Measurements from ENCODE around the gene RPL10A. TPM values are rescaled to one million over a fixed set of nuclear protein-coding genes. Genes with fewer than 3 reads are reported as not detected.

The RPL10A gene
- total RNA-seq, 1 experiment from 2014 or later, result 828 TPM

GRCh38 chr6:35470663-35471120, 2.5 kb downstream of the RPL10A start:
- H3K9me3 Mint-ChIP-seq (ENCODE audit: low read depth, unreplicated experiment), result no peaks in the 10 kb centered on the region
- H3K27me3 Mint-ChIP-seq (ENCODE audit: unreplicated experiment), result no peaks in the 10 kb centered on the region
- BruUV-seq (replicated peaks), result no TSS peak
- no peak for DNase-seq
- TF ChIP-seq CTCF (IDR thresholded peaks at IDR 0.05; ENCODE audit: unreplicated experiment), result no peak
- H3K36me3 Mint-ChIP-seq (ENCODE audit: insufficient read depth, unreplicated experiment), result peaks cover 91% of the 10 kb centered on the region
- peaks cover 33% of the 10 kb centered on the region for H3K4me1 Mint-ChIP-seq (ENCODE audit: low read depth, unreplicated experiment)
- peak overlapping the region; percentile 100 for H3K27ac Mint-ChIP-seq (ENCODE audit: unreplicated experiment)
- intact Hi-C loops (cut with micrococcal nuclease; ENCODE audit: unreplicated experiment), result no loop called here
- CTCF ChIA-PET, result interaction anchor here (1.7 kb wide), 1 partner anchor 21 kb away, joined by 4 read pairs; no protein-coding TSS in a partner anchor
- H3K4me3 Mint-ChIP-seq (ENCODE audit: low read depth, unreplicated experiment), result peak overlapping the region; percentile 98

GRCh38 chr6:35471836-35472345, 3.7 kb downstream of the RPL10A start:
- peaks cover 33% of the 10 kb centered on the region for H3K4me1 Mint-ChIP-seq (ENCODE audit: low read depth, unreplicated experiment)
- intact Hi-C loops (cut with micrococcal nuclease; ENCODE audit: unreplicated experiment), result no loop called here

GRCh38 chr6:35473075-35473849, 5.1 kb downstream of the RPL10A start:
- TF ChIP-seq CTCF (IDR thresholded peaks at IDR 0.05; ENCODE audit: unreplicated experiment), result no peak
- Mint-ChIP-seq H3K4me1 (ENCODE audit: low read depth, unreplicated experiment) (peaks cover 25% of the 10 kb centered on the region), H3K9me3 (ENCODE audit: low read depth, unreplicated experiment) (no peaks in the 10 kb centered on the region), H3K27ac (ENCODE audit: unreplicated experiment) (peak overlapping the region; percentile 54), H3K27me3 (ENCODE audit: unreplicated experiment) (no peaks in the 10 kb centered on the region), H3K36me3 (ENCODE audit: insufficient read depth, unreplicated experiment) (peaks cover 90% of the 10 kb centered on the region), H3K4me3 (ENCODE audit: low read depth, unreplicated experiment) (no peak overlapping the region)
- CTCF ChIA-PET, result interaction anchor here (0.6 kb wide), 1 partner anchor 23 kb away, joined by 4 read pairs; the partner anchor contains the start of gene TEAD3
- intact Hi-C loops (cut with micrococcal nuclease; ENCODE audit: unreplicated experiment), result no loop called here
- BruUV-seq (replicated peaks), result no TSS peak
- DNase-seq, result no peak

More at GRCh38 chr6:35471836-35472345, 3.7 kb downstream of the RPL10A start:
- DNase-seq, result no peak
- no peak for TF ChIP-seq CTCF (IDR thresholded peaks at IDR 0.05; ENCODE audit: unreplicated experiment)
- no peaks in the 10 kb centered on the region for H3K27me3 Mint-ChIP-seq (ENCODE audit: unreplicated experiment)
- peak overlapping the region; percentile 100 for H3K27ac Mint-ChIP-seq (ENCODE audit: unreplicated experiment)
- BruUV-seq (replicated peaks), result no TSS peak
- CTCF ChIA-PET, result interaction anchor here (0.8 to 1.7 kb wide), 2 partner anchors 18 to 23 kb away, joined by 3 to 4 read pairs; no protein-coding TSS in a partner anchor
- H3K9me3 Mint-ChIP-seq (ENCODE audit: low read depth, unreplicated experiment), result no peaks in the 10 kb centered on the region
- no peak overlapping the region for H3K4me3 Mint-ChIP-seq (ENCODE audit: low read depth, unreplicated experiment)
- H3K36me3 Mint-ChIP-seq (ENCODE audit: insufficient read depth, unreplicated experiment), result peaks cover 96% of the 10 kb centered on the region

- no peak overlapping the region for H3K4me3 Mint-ChIP-seq (ENCODE audit: low read depth, unreplicated experiment)
- DNase-seq, result no peak
- H3K36me3 Mint-ChIP-seq (ENCODE audit: insufficient read depth, unreplicated experiment), result peaks cover 90% of the 10 kb centered on the region
- no peaks in the 10 kb centered on the region for H3K27me3 Mint-ChIP-seq (ENCODE audit: unreplicated experiment)
- peak overlapping the region; percentile 65 for H3K27ac Mint-ChIP-seq (ENCODE audit: unreplicated experiment)
- BruUV-seq (replicated peaks), result no TSS peak
- CTCF ChIA-PET, result interaction anchor here (0.6 kb wide), 1 partner anchor 23 kb away, joined by 4 read pairs; the partner anchor contains the start of gene TEAD3
- H3K9me3 Mint-ChIP-seq (ENCODE audit: low read depth, unreplicated experiment), result no peaks in the 10 kb centered on the region
- intact Hi-C loops (cut with micrococcal nuclease; ENCODE audit: unreplicated experiment), result no loop called here
- no peak for TF ChIP-seq CTCF (IDR thresholded peaks at IDR 0.05; ENCODE audit: unreplicated experiment)
- peaks cover 25% of the 10 kb centered on the region for H3K4me1 Mint-ChIP-seq (ENCODE audit: low read depth, unreplicated experiment)
Measured at GRCh38 chr6:35473850-35474130, 5.6 kb downstream of the RPL10A start.

Data from Calu3 (cell line).